ENCODE measurements around the gene ANKRD62.

Gene ANKRD62

GRCh38 chr18:12093520-12094257 is at the start of gene ANKRD62:
Gene ANKRD62 (plus strand): TSS chr18:12093843. CDS start chr18:12094018, 175 bp downstream.
- TF ChIP-seq CTCF (IDR thresholded peaks at IDR 0.05; ENCODE audit: low read depth, low read length, missing control alignments), result no peak
- no peak within 1 kb of the TSS for H3K4me3 ChIP-seq (replicated peaks; ENCODE audit: low read depth, low read length)
- no peak for DNase-seq (ENCODE audit: extremely low read depth, low read depth)

- no peak for TF ChIP-seq CTCF (IDR thresholded peaks at IDR 0.05; ENCODE audit: low read depth, low read length, missing control alignments)
- DNase-seq (ENCODE audit: extremely low read depth, low read depth), result no peak
- H3K4me3 ChIP-seq (replicated peaks; ENCODE audit: low read depth, low read length), result no peak overlapping the region
Measured at GRCh38 chr18:12044591-12044990, 49.1 kb upstream of the ANKRD62 start.

- DNase-seq (ENCODE audit: extremely low read depth, low read depth), result no peak
- no peak for TF ChIP-seq CTCF (IDR thresholded peaks at IDR 0.05; ENCODE audit: low read depth, low read length, missing control alignments)
- no peak overlapping the region for H3K4me3 ChIP-seq (replicated peaks; ENCODE audit: low read depth, low read length)
Measured at GRCh38 chr18:12046046-12046750, 47.4 kb upstream of the ANKRD62 start.

GRCh38 chr18:12046751-12047335 is 46.8 kb upstream of the ANKRD62 start:
- DNase-seq (ENCODE audit: extremely low read depth, low read depth), result no peak
- TF ChIP-seq CTCF (IDR thresholded peaks at IDR 0.05; ENCODE audit: low read depth, low read length, missing control alignments), result peak; percentile 5
- no peak overlapping the region for H3K4me3 ChIP-seq (replicated peaks; ENCODE audit: low read depth, low read length)

- no peak for DNase-seq (ENCODE audit: extremely low read depth, low read depth)
- no peak overlapping the region for H3K4me3 ChIP-seq (replicated peaks; ENCODE audit: low read depth, low read length)
Measured at GRCh38 chr18:12048010-12048826, 45.4 kb upstream of the ANKRD62 start.

More at GRCh38 chr18:12048010-12048826, 45.4 kb upstream of the ANKRD62 start:
- no peak for TF ChIP-seq CTCF (IDR thresholded peaks at IDR 0.05; ENCODE audit: low read depth, low read length, missing control alignments)
